Hippocampal formation (tissue), 2 donors: ENCODE results near the gene PARP3.

Experiments used
- DNase-seq, 2 donors: peaks; one replicate each; lab custom pipeline; 2025; lab: John Stamatoyannopoulos, UW

The PARP3 gene

GRCh38 chr3:51934139-51934850 is 7.9 kb upstream of the PARP3 start:
- no peak for DNase-seq

- DNase-seq: no peak
Measured at GRCh38 chr3:51934991-51935885, 6.9 kb upstream of the PARP3 start.

GRCh38 chr3:51935886-51936755 is 6.0 kb upstream of the PARP3 start:
- DNase-seq: no peak

- no peak for DNase-seq
Measured at GRCh38 chr3:51937014-51937413, 5.1 kb upstream of the PARP3 start.

- no peak for DNase-seq
Measured at GRCh38 chr3:51937611-51938450, 4.3 kb upstream of the PARP3 start.

- no peak for DNase-seq
Measured at GRCh38 chr3:51938780-51939425, 3.3 kb upstream of the PARP3 start.

GRCh38 chr3:51940648-51941462 is 1.3 kb upstream of the PARP3 start:
- DNase-seq: no peak

GRCh38 chr3:51941463-51941797 is 733 bp upstream of the PARP3 start:
- no peak for DNase-seq

GRCh38 chr3:51942603-51943450 is 664 bp downstream of the PARP3 start:
- DNase-seq: no peak

- DNase-seq: no peak
Measured at GRCh38 chr3:51943451-51944391, 1.6 kb downstream of the PARP3 start.

- DNase-seq: no peak
Measured at GRCh38 chr3:51944451-51945021, 2.4 kb downstream of the PARP3 start.

- no peak for DNase-seq
Measured at GRCh38 chr3:51945031-51945840, 3.1 kb downstream of the PARP3 start.

GRCh38 chr3:51945926-51946705 is 4.0 kb downstream of the PARP3 start:
- DNase-seq: no peak

GRCh38 chr3:51946796-51947195 is 4.6 kb downstream of the PARP3 start:
- no peak for DNase-seq

GRCh38 chr3:51947215-51947900 is 5.2 kb downstream of the PARP3 start:
- DNase-seq: no peak
